RKO (cell line): ENCODE measurements around the gene AMACR.

ENCODE experiments used
- DNase-seq: peaks from one replicate; pipeline ENCODE4 v3.0.0-alpha.2; 2016; ENCODE audit warnings: low spot score

AMACR gene

DNA sequence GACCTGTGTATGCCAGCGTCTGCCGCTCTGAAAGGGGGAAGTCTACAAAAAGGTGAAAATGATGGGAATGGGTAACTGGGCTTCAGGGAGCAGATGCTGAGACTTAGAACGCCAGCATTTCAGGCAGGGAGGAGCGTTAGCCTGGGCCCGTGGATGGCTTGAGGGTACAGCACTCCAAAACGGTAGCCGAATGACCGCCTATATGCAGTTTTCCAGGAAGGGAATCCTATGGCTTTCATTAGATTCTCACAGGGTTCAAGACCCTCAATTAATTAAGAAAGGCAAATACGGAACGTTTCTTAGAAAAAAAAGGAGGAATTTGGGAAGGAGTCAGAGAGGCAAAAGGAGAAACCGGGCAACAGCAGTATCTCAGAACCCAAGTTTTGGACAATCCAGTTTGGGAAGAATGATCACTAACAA is 639 bp downstream of the AMACR start:
- peak; percentile 21 for DNase-seq

DNA sequence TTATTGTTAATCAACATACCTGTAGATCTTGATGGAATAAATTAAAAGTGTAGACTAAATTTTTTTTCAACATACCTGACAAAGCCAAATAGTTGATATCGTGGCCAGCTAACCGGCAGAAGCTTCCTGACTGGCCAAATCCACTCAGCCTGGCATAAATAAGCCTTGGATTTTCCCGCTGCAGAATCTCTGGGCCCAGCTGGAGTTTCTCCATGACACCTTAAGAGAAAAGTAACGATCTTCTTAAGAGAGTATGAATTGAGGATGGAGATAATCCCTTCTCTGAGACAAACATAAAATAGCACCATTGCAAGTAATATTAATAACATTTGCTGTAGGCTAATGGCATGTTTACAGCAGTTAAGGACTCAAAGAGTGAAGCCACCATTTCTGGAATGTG is 2.2 kb downstream of the AMACR start:
- no peak for DNase-seq

DNA sequence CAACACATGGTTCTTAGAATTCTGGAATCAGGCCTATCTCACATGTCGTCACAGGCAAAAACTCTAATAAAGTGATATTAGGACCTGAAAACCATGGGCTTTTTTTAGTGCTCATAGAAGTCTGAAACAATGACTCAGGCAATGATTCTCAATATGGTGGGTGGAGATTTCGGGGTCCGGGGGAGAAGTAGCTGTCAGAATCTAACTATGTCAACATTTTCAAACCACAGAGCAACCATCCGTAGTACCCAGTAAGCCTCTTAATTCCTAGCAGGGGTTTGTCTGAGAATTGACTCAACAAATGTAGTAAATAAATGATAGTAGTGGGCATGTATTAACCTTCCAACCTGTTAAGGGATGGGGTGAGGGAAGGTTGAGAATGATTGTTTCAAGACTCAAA is 2.6 kb downstream of the AMACR start:
- no peak for DNase-seq

DNA sequence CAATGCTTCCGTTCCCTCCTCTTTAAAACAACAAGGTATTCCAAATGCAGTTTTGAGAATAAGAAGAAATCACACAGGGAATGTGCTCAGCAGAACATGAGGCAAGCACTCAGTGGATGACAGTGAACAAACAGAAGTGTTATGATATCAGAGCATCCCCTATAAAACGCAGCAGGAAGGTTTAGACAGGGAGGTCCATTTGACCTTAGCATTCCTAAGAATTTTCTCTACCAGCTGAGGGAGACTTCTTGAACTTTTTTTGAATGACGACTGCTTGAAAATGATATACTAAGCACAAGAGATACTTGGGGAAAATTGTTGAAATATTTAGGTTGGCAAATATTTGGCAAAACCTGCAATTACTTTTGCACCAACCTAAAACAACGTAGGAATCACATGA is 3.9 kb downstream of the AMACR start:
- no peak for DNase-seq

DNA sequence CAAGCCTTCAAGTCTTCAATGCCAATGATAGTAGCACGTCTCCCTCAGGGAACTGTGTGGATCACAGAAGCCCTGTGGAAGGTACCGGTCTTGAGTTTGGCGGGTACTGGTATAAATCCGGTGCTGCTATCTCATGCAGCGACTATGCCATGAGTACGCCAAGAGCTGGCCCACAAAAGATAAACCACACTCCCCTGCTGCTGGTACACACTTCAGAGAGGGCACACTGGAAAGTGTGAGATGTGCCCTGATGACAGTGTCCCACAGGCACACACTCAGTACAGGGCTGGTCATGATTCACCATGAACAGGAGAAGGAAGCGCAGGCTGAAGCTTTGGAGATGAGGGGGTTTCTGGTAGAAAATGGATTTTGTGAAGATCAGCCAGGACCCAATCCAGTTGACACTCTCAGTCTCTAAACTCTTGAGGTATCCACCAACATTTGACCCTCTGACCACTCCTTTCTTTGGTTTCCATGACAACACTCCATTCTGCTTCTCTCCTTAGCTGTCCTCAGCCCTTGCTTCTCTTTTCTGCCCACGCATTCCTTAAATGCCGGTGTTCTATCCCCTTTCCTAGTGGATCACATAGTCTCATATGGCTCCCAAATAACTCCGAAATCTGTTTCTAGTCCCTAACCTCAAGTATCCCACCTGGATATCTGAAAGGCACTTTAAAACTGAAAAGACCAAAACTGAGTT is 5.1 kb downstream of the AMACR start:
- no peak for DNase-seq

DNA sequence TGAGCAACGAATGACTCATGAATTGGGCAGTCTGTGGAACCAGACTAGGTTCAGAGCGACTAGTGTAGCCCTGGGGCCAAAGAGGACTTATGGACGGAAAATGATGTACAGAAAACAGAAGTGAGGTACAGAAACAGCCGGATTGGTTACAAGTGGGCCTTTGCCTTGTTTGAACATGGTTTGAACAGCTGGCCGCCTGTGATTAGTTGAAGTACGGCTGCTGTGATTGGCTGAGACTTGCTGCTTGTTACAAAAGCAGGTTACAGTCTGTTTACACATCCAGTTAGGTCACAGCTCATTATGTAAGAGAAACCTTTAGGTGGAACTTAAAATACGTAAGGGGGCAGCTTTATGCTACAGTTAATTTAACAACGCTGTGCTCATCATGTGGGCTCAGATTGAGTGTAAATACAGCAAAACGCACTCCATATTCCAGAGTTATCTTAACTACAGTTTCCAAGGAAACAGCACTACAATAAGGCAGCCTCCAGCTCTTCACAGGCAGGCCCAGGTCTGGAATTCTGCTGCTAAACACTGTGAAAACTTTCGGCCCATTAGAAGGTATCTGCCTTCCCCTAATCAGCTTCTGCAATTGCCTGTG is 6.5 kb downstream of the AMACR start:
- DNase-seq: no peak

DNA sequence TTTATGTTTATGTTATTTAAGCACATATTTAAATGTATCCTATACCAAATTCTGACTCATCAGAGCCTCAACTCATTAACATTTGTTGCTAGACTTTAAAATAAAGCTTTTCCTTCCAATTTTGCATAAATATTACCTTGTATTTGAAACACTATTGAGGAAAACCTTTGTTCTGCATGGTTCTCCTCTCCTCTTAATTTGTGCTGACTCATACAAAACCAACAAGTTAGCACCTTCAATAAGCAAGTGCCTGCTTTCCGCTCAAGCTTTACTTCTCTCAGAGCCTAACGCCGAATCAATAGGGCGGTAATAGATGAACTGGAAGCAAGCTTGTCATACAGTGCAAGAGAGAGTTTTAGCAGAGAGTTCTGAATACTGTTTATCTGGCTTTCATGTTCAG is 7.9 kb downstream of the AMACR start:
- DNase-seq: no peak

DNA sequence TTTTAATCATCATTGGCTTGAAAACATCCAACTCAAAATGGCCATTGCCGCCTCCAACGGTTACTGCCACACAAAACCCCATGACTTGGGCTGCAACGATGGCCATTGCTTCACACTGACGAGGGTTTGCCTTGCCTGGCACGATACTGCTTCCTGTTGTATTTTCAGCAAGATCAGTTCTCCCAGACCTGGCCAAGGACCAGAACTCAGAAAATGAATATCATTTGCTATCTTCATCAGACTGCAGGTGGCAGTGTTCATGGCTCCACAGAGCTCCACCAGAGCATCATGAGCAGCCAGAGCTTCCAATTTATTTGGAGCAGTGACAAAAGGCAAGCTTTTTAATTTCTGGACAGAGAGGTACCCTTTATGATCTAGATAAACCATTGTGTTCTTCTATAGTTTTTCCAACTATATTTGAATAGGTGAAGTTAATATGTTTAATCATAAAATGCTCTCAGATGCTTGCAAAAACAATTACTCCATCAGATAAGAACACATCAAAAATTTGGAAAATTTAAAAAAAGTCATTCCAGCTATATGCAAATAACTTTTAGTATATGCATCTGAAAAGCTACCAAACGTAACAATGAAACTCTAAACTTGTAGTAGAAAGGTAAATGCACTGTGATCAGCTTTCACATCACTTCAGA is 10.4 kb downstream of the AMACR start:
- peak; percentile 68 for DNase-seq

DNA sequence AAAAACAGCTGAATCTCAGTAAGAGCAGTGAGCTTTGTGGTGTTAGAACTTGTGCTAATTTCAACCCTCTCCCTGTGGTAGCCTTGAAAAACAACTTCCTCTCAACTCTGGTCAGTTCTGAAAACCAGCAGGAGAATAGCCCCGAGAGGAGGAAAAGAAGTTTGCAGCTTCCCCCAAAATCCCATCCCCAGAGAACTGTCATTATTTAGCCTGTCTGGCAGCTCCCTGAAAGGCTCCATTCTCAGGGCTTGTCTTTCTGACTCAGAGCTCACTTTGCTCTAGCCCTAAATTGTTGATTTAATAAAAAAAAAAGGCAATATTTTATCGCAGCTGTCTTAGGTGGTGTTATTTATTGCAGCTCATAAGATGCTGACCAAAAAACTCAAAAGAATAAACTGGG is 12.0 kb downstream of the AMACR start:
- no peak for DNase-seq

DNA sequence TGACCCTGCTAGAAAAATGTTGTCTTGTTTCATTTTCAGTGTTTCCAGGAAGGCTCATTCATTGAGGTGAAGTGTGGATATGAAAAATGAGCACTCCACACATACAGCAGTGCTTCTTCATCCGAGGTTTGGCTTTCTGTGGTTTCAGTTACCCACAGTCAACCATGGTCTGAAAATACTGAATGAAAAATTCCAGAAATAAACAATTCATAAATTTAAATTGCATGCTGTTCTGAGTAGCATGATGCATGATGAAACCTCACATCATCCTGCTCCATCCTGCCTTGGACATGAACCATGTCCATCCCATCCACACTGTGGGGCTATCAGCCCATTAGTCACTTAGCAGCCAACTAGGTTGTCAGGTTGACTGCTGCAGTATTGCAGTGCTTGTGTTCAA is 13.0 kb downstream of the AMACR start:
- DNase-seq: peak; percentile 42

DNA sequence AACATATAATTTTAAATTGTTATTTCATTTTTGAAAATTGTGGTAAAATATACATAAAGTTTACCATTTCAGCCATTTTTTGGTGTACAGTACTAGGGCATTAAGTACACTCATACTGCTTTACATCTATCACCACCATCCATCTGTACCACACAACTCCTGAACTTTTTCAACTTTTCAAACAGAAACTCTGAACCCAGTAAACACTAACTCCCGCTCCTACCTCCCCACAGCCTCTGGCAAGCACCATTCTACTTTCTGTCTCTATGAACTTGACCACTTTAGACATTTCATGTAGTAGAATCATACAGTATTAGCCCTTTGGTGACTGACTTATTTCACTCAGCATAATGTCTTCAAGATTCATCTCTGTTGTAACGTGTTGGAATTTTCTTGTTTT is 15.0 kb downstream of the AMACR start:
- DNase-seq: no peak

DNA sequence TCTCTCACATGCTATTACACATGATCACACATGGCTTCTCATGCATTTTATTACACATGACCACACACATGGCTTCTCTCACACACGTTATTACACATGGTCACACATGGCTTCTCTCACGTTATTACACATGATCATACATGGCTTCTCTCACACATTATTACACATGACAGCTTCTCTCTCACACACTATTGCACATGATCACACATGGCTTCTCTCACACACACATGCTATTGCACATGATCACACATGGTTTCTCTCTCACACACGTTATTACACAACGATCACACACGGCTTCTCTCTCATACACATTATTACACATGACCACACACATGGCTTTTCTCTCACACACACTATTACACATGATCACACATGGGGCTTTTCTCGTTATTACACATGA is 22.4 kb downstream of the AMACR start:
- no peak for DNase-seq

DNA sequence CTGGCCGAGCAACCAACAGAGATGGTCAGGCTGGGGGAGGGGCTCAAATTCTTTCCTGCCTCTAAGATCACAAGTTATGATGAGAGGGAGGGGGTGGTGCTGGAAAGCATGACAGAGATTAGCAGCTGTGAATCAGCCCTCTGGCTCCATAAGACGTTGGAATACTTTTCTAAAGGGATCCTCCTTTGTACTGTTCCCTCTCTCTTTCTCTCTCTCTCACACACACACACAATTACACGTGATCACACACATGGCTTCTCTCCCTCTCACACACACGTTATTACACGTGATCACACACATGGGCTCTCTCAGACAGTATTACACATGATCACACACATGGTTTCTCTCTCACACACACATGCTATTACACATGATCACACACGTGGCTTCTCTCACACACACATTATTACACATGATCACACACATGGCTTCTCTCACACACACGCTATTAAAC is 23.2 kb downstream of the AMACR start, which contains the start of gene SLC45A2:
Gene SLC45A2 (minus strand): TSS at position 23 of the 454 bp plus-strand sequence. CDS start 110 bp downstream, outside the sequence.
- DNase-seq: no peak

DNA sequence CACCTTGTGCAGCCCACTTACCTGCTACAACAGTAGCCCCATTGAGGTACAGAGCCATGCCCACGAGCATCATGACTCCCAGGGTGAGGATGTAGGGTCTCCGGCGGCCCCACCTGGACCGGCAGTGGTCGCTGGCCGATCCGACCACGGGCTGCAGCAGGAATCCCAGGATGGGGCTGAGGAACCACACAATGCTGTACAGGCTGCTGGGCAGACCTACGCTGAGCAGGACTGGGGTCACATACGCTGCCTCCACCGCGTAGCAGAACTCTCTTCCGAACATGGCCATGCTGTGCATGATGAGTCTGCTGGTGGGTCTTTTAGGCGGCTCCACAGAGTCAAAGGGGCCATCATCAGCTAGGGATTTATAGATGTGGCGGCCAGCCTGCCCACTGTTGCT is 23.7 kb downstream of the AMACR start:
- no peak for DNase-seq

DNA sequence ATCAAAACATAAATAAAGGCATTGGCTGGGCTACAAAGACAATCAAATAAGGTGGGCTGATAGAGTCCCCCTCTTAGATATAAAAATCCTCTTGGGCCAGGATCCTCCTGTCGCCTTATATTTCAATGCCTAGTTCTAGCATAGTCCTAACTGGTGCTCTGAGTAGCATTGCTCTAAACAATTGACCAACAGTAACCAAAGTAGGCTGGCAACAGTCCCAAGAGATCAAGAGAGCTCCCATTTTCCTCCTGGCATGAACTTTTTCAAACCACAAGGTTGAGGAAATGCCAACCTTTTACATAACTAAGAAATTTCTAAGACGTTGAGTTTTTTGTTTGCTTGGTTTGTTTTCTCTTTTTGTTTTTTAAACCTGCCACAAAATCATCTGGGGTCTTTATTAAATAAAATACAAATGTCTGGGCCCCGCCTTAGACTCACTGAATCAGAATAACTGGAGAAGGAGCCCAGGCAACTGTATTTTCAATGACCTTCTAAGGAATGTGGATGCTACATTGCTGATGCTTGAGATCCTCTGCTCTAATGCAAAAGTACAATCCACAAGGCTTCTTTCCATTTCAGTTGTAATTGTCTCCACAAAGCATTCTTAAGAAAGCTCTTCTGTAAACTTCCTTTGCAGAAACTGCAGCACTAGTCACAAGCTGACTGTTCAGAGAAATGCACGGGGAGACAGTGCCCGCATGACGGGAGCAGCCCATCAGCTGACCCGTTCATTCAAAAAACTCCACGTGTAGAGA is 26.3 kb downstream of the AMACR start:
- no peak for DNase-seq

DNA sequence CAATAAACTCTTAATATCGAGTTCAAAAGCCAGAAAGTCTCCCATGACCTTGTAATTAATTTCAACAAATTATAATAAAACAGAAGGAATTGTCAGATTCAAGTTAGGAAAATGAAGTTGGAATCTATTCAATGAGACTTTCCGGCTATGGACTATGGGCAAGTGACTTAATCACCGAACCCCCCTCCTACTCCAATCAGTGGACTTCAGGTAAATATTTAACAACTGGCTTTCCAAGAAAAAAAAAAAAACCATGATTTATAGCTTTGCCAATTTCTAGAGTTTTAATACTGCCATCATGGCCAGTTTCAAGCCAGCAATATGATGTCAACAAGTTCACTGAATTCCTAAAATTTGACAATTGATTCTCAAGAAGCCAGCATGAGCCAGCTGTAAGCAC is 27.8 kb downstream of the AMACR start:
- DNase-seq: no peak

DNA sequence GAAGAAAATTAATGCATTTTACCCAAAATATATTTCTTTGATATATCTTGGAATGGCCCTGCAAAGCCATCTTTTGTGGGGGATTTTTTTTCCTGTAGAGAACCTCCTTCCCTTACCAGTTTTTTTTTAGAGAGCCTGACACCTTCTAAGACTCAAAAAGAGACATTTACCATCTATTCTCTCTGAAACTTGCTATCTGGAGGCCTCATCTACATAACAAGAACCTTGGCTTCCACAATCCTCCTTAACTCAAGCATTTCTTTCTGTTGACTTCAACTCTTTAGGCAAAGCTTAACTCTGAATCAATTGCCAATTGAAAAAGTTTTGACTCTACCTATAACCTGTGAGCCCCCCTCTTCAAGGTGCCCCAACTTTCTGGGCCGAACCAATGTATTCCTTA is 29.5 kb downstream of the AMACR start:
- no peak for DNase-seq

DNA sequence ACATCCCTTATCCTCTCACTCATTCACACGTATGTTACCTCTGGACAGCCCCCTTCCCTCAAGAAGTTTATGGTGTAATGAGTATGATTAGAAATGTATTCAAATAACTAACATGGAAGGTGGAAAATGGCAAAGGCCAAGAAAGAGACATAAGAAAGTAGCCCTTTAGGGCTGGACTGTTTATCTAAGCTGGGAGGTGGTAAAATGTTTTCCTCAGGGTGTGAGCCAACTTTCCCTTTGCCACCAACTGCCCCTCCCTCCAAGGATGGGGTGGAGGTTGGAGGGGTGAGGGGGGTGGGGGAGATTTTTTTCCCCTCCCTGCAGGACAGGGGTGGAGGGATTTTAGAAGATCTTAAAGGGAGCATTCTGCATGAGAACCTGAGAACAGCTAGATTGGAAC is 31.5 kb downstream of the AMACR start:
- no peak for DNase-seq

DNA sequence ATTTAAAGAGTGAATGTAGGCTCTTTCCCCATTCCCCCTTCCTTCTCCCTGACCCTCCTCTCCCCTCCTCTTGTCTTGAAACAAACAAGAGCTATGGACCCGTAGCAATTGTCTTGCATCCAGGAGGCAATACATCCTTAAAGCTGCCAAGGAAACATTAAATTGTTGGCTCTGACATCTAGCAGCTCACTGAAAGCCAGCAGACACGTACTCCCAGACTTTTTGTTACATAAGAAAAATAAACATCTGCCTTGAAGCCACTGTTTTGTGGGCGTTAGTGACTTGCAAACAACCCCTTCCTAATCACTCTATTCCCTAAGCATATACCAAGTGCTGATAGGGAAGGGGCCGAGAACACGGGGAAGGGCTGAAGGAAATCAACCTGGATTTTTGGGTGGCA is 32.0 kb downstream of the AMACR start:
- DNase-seq: no peak

DNA sequence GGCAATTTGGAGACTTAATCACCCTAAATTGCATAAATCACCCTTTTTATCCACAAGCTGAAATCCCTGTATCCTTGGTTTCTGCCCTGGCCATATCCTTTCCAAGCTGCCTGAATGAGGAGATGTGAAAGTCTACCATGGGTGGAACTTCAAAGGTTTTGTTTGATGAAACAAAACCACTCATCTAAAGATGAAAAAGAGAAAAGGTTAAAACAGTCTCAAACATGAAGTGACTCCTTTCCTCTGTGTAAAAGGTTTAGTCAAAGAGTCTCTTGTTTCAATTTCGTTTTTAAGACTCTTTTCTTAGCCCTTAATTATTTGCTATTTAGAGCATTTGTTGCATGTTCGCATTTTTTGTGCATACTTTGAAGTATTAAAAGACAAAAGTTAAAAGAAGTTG is 34.6 kb downstream of the AMACR start:
- DNase-seq: no peak

DNA sequence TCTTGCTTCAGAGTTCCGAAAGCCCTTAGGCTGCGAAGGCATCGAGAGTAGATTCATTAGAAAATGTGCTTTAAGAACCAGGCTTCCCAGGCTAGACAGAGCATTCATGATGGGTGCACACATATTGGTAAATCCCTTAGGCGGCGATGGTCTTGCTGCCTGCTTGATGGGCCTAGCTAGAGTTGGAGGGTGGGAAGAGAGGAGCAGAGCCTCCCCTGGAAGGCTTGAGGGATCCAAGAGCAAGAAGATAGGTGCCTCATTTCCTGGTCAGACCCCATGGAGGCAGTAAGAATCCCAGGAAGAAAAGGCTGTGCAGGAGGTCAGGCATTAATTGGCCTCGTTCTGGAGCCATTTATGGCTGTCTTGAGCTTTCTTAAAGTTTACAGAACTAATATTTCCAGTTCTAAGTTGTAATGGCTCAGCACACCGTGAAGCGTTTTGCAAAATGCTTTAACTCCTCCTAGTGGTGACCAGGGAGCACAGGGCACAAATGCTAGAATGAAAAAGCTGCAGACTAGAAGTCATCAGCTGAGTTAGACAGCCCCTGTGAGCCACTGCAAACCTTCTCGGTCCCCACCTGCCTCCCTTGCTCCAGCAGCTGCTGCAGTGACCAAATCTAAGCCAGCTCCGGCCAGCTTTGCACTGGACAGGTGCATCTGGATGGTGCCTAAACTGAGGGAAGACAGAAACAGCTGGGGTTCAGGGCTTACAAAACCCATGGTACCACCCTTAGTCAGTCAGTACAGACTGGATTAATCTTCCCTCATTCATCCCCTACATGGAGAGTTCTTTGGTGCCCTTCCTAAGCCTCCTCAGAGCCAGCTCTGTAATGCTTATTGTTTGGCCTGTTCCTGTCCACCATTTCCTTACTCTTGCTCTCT is 38.0 kb downstream of the AMACR start:
- peak; percentile 37 for DNase-seq
